ENCODE results near the gene SCN2B. TPM values are rescaled to one million over a fixed set of nuclear protein-coding genes. Genes with fewer than 3 reads are reported as not detected.

The SCN2B gene
- total RNA-seq, 4 donors from 2014 or later = 0.42 to 1.2 (median 0.67) TPM

GRCh38 chr11:118153976-118154375 is 22.5 kb downstream of the SCN2B start:
- peaks cover 0 to 69% (median 18%) of the 10 kb centered on the region in 4 donors for H3K27me3 ChIP-seq
- H3K9me3 ChIP-seq = no peaks in the 10 kb centered on the region
- intact Hi-C loops (cut with DNase I) = no loop called here
- TF ChIP-seq, protein P1, sequence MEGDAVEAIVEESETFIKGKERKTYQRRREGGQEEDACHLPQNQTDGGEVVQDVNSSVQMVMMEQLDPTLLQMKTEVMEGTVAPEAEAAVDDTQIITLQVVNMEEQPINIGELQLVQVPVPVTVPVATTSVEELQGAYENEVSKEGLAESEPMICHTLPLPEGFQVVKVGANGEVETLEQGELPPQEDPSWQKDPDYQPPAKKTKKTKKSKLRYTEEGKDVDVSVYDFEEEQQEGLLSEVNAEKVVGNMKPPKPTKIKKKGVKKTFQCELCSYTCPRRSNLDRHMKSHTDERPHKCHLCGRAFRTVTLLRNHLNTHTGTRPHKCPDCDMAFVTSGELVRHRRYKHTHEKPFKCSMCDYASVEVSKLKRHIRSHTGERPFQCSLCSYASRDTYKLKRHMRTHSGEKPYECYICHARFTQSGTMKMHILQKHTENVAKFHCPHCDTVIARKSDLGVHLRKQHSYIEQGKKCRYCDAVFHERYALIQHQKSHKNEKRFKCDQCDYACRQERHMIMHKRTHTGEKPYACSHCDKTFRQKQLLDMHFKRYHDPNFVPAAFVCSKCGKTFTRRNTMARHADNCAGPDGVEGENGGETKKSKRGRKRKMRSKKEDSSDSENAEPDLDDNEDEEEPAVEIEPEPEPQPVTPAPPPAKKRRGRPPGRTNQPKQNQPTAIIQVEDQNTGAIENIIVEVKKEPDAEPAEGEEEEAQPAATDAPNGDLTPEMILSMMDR (IDR thresholded peaks at IDR 0.05) = no peak
- no peak for TF ChIP-seq POLR2AphosphoS5 (IDR thresholded peaks at IDR 0.05)
- no peak for TF ChIP-seq POLR2A (IDR thresholded peaks at IDR 0.05; ENCODE audit: low read depth)
- TF ChIP-seq EP300 (IDR thresholded peaks at IDR 0.05) = no peak
- DNase-seq (ENCODE audit: extremely low spot score) = no peak
- H3K4me3 ChIP-seq = no peak overlapping the region
- no peak overlapping the region for H3K27ac ChIP-seq (replicated peaks in 1 of 4)
- H3K36me3 ChIP-seq = no peaks in the 10 kb centered on the region
- H3K4me1 ChIP-seq = peaks cover 14 to 46% (median 38%) of the 10 kb centered on the region in 4 donors
- WGBS = 88% methylated on average over 11 of the region's 11 CpGs

GRCh38 chr11:118153516-118153915 is 22.9 kb downstream of the SCN2B start:
- peaks cover 0 to 67% (median 18%) of the 10 kb centered on the region in 4 donors for H3K27me3 ChIP-seq
- intact Hi-C loops (cut with DNase I) = no loop called here
- DNase-seq (ENCODE audit: extremely low spot score) = no peak
- no peaks in the 10 kb centered on the region for H3K36me3 ChIP-seq
- H3K4me3 ChIP-seq = peak overlapping the region; percentile 55 to 71 (median 62)
- H3K4me1 ChIP-seq = peaks cover 14 to 46% (median 38%) of the 10 kb centered on the region in 4 donors
- 22% methylated on average over 12 of the region's 16 CpGs for WGBS
- H3K27ac ChIP-seq (replicated peaks in 1 of 4) = no peak overlapping the region
- TF ChIP-seq EP300 (IDR thresholded peaks at IDR 0.05) = no peak
- TF ChIP-seq POLR2AphosphoS5 (IDR thresholded peaks at IDR 0.05) = no peak
- no peak for TF ChIP-seq POLR2A (IDR thresholded peaks at IDR 0.05; ENCODE audit: low read depth)
- TF ChIP-seq, protein P1 (IDR thresholded peaks at IDR 0.05) = no peak
- no peaks in the 10 kb centered on the region for H3K9me3 ChIP-seq

- Histone ChIP-seq H3K9me3 (no peaks in the 10 kb centered on the region), H3K27ac (replicated peaks in 1 of 4) (peak within 1 kb of the TSS in 2 of 4 donors; percentile 11 to 26), H3K27me3 (peaks cover 0 to 60% (median 18%) of the 10 kb centered on the region in 4 donors), H3K4me3 (peak within 1 kb of the TSS; percentile 55 to 71 (median 62)), H3K36me3 (no peaks in the 10 kb centered on the region), H3K4me1 (peaks cover 14 to 46% (median 38%) of the 10 kb centered on the region in 4 donors)
- peak in 1 of 2 donors; percentile 19 for TF ChIP-seq POLR2AphosphoS5 (IDR thresholded peaks at IDR 0.05)
- TF ChIP-seq, protein P1 (IDR thresholded peaks at IDR 0.05) = no peak
- no peak for DNase-seq (ENCODE audit: extremely low spot score)
- WGBS = 0% methylated on average over 3 of the region's 88 CpGs
- intact Hi-C loops (cut with DNase I) = no loop called here
These were observed 23.6 kb downstream of the SCN2B start, which contains the start of gene SCN4B for GRCh38 chr11:118152552-118153471. SCN4B (minus strand) TSS chr11:118152823; CDS start chr11:118152673, 150 bp downstream.

- TF ChIP-seq EP300 (IDR thresholded peaks at IDR 0.05) (no peak), POLR2A (IDR thresholded peaks at IDR 0.05; ENCODE audit: low read depth) (no peak), POLR2AphosphoS5 (IDR thresholded peaks at IDR 0.05) (no peak)
- intact Hi-C loops (cut with DNase I) = no loop called here
- DNase-seq (ENCODE audit: extremely low spot score) = no peak
- Histone ChIP-seq H3K9me3 (no peaks in the 10 kb centered on the region), H3K27ac (replicated peaks in 1 of 4) (peak overlapping the region in 2 of 4 donors; percentile 11 to 26), H3K4me3 (peak overlapping the region; percentile 55 to 71 (median 62)), H3K27me3 (peaks cover 0 to 53% (median 16%) of the 10 kb centered on the region in 4 donors), H3K4me1 (peaks cover 14 to 42% (median 36%) of the 10 kb centered on the region in 4 donors), H3K36me3 (no peaks in the 10 kb centered on the region)
- 29% methylated on average over 11 of the region's 16 CpGs for WGBS
These were observed 24.4 kb downstream of the SCN2B start for GRCh38 chr11:118152020-118152551.

- Histone ChIP-seq H3K4me3 (peak overlapping the region in 1 of 4 donors; percentile 55), H3K27ac (replicated peaks in 1 of 4) (no peak overlapping the region), H3K9me3 (no peaks in the 10 kb centered on the region), H3K4me1 (peaks cover 14 to 35% (median 29%) of the 10 kb centered on the region in 4 donors), H3K27me3 (peaks cover 0 to 46% (median 14%) of the 10 kb centered on the region in 4 donors), H3K36me3 (no peaks in the 10 kb centered on the region)
- intact Hi-C loops (cut with DNase I) = no loop called here
- DNase-seq (ENCODE audit: extremely low spot score) = no peak
- 28% methylated on average over 5 of the region's 5 CpGs for WGBS
- TF ChIP-seq POLR2A (IDR thresholded peaks at IDR 0.05; ENCODE audit: low read depth) (no peak), EP300 (IDR thresholded peaks at IDR 0.05) (no peak), POLR2AphosphoS5 (IDR thresholded peaks at IDR 0.05) (no peak)
- TF ChIP-seq, protein P1 (IDR thresholded peaks at IDR 0.05) = no peak
These were observed 25.0 kb downstream of the SCN2B start for GRCh38 chr11:118151431-118151830.
